Endothelial cell of umbilical vein (primary cell): Measurements from ENCODE around the gene ETFB.

Source experiments
- POLR2A ChIP-seq: IDR thresholded peaks from 2 replicates; pipeline ENCODE4 v1.6.1; 2012; ENCODE audit warnings: low read depth, mild to moderate bottlenecking, control low read depth, low read length
- TF ChIP-seq, protein P1 (sequence below), 2 donors: IDR thresholded peaks; 1 replicate in 1 of 2; 2 replicates in 1 of 2; pipeline ENCODE4 v1.5.1; 2011; ENCODE audit warnings: low read length in 2 of 2, mild to moderate bottlenecking in 2 of 2, moderate library complexity in 2 of 2, control low read depth in 1 of 2, inconsistent platforms in 1 of 2, low read depth in 1 of 2; ENCODE audit not compliant: insufficient read depth in 1 of 2; ENCODE audit errors: extremely low read depth in 1 of 2

DNA sequence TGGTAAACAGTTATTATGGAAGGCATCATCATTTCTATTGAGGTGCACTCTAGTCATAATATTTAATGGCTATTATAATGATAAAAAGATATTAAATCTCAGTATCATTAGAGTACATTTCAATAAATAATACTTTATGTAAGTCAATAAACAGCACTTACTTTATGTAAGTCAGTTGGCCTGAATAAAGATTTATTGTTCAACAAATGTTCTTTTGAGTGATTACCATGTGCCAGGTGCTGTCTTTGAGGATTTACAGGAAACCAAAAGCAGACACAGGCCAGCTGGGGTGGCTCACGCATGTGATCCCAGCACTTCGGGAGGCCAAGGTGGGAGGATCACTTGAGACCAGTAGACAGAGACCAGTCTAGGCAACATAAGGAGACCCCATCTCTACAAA lies 11.2 kb upstream of the ETFB start:
- TF ChIP-seq, protein P1, sequence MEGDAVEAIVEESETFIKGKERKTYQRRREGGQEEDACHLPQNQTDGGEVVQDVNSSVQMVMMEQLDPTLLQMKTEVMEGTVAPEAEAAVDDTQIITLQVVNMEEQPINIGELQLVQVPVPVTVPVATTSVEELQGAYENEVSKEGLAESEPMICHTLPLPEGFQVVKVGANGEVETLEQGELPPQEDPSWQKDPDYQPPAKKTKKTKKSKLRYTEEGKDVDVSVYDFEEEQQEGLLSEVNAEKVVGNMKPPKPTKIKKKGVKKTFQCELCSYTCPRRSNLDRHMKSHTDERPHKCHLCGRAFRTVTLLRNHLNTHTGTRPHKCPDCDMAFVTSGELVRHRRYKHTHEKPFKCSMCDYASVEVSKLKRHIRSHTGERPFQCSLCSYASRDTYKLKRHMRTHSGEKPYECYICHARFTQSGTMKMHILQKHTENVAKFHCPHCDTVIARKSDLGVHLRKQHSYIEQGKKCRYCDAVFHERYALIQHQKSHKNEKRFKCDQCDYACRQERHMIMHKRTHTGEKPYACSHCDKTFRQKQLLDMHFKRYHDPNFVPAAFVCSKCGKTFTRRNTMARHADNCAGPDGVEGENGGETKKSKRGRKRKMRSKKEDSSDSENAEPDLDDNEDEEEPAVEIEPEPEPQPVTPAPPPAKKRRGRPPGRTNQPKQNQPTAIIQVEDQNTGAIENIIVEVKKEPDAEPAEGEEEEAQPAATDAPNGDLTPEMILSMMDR (IDR thresholded peaks at IDR 0.05; ENCODE audit: extremely low read depth in 1 of 2, insufficient read depth in 1 of 2, low read depth in 1 of 2, low read length in 2 of 2), result no peak
- no peak for TF ChIP-seq POLR2A
